ENCODE measurements around the gene MTHFD1L.

MTHFD1L gene

DNA sequence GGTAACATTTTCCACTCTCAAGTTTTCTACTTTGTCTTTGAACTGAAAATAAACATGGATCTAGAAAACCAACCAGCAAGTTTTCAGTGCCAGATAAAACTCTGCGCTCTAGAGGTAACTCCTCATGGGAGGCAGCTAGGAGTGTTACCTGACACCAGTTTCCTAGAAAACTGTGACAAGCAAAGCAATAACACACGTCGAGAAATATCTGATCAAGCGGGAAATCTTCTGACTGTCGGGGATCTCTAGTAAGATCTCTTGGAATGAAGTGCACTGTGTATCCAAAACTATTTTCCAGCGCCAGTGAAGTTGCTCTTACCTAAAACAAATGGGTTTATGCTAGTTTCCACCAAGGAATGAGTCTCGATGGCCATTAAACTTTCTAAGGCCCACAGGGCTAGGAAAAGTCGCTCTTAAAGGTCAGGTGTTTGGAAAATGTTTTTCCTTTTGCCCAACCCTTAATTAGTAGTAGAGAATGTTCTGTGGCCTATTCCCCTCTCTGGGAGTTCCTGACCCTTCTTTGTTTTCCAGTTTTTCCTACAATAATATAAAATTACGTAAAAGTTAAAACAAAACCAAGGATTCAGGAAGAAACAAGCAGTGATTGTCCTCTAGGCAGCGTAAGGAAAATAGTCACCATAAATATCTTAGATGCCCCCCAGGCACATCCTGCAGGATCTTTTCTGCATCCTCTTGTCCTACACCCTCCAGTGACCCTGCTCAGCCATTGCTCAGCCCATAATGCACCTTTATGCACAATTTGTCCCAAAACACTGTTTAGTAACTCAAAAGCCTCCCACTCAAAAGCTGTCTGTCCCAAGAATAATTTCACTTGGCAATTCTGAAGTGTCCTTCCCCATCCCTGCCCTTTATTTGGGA lies 236.6 kb downstream of the MTHFD1L start:
- no peak for DNase-seq (ENCODE audit: low spot score)
- in situ Hi-C loops (cut with MboI; ENCODE audit: low sequenced_read_pairs, unreplicated experiment): no loop called here
- TF ChIP-seq, protein P1, sequence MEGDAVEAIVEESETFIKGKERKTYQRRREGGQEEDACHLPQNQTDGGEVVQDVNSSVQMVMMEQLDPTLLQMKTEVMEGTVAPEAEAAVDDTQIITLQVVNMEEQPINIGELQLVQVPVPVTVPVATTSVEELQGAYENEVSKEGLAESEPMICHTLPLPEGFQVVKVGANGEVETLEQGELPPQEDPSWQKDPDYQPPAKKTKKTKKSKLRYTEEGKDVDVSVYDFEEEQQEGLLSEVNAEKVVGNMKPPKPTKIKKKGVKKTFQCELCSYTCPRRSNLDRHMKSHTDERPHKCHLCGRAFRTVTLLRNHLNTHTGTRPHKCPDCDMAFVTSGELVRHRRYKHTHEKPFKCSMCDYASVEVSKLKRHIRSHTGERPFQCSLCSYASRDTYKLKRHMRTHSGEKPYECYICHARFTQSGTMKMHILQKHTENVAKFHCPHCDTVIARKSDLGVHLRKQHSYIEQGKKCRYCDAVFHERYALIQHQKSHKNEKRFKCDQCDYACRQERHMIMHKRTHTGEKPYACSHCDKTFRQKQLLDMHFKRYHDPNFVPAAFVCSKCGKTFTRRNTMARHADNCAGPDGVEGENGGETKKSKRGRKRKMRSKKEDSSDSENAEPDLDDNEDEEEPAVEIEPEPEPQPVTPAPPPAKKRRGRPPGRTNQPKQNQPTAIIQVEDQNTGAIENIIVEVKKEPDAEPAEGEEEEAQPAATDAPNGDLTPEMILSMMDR (IDR thresholded peaks at IDR 0.05; ENCODE audit: borderline replicate concordance, control extremely low read depth, extremely low read depth, insufficient read depth, missing control alignments): no peak

DNA sequence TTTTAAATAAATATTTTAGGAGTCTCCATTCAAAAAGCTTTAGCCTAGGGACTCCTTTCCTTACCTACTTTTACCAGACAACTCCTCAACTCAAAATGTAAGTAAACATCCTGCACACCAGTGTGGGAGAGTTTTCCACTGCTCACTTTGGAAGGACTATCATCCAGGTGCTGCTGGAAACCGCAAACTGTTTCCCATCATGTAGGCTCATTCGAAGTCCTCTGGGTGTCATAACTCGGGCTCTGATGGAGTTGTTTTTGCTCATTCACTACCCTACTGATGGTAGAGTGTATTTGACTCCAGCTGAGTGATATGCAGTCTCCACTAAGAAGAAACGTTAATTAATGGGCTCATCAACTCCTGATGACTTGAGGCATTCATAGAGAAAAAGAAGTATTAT lies 237.8 kb downstream of the MTHFD1L start:
- no peak for DNase-seq (ENCODE audit: low spot score)
- in situ Hi-C loops (cut with MboI; ENCODE audit: low sequenced_read_pairs, unreplicated experiment): no loop called here
- TF ChIP-seq, protein P1 (IDR thresholded peaks at IDR 0.05; ENCODE audit: borderline replicate concordance, control extremely low read depth, extremely low read depth, insufficient read depth, missing control alignments): no peak

DNA sequence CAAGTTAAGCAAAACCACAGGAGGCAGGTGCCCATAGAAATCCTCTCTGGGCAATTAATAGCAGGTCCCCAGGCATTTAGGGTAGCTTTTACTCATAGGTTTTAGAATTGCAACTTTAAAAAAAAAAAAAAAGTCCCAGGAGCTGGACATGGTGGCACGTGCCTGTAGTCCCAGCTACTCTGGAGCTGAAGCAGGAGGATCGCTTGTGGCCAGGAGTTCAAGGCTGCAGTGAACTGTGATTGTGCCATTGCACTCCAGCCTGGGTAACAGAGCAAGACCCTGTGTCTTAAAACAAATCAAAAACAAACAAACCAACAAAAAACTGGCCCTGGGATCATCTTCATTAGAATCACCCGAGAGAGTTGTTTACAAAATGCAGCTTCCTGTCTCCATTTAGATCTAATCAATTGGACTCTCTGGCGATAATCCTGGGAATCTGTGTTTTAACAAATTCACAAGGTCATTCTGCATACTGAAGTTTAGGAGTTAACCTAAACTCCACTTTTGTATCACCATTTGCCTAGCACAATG lies 242.5 kb downstream of the MTHFD1L start:
- no peak for DNase-seq (ENCODE audit: low spot score)
- in situ Hi-C loops (cut with MboI; ENCODE audit: low sequenced_read_pairs, unreplicated experiment): no loop called here
- TF ChIP-seq, protein P1 (IDR thresholded peaks at IDR 0.05; ENCODE audit: borderline replicate concordance, control extremely low read depth, extremely low read depth, insufficient read depth, missing control alignments): no peak

DNA sequence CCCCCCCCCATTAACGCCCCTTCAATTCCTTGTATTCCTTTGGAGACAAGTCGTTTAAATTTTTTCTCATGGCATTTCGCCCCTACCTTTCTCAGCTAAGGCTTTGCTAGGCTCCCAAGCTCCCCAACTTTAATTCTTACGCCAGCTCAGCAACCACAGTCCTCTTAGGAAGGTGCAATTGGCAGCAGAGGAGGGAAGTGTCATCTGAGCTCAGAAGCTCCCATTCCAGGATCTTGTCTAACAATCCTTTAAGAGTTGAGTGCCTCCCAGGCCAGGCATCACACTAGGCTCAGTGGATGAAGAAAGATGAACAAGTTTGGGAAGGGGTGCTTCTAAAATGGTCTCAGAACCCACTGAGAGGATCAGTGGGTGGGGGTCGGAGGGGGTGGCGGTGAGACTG lies 243.0 kb downstream of the MTHFD1L start:
- in situ Hi-C loops (cut with MboI; ENCODE audit: low sequenced_read_pairs, unreplicated experiment): no loop called here
- no peak for DNase-seq (ENCODE audit: low spot score)
- TF ChIP-seq, protein P1 (IDR thresholded peaks at IDR 0.05; ENCODE audit: borderline replicate concordance, control extremely low read depth, extremely low read depth, insufficient read depth, missing control alignments): no peak

DNA sequence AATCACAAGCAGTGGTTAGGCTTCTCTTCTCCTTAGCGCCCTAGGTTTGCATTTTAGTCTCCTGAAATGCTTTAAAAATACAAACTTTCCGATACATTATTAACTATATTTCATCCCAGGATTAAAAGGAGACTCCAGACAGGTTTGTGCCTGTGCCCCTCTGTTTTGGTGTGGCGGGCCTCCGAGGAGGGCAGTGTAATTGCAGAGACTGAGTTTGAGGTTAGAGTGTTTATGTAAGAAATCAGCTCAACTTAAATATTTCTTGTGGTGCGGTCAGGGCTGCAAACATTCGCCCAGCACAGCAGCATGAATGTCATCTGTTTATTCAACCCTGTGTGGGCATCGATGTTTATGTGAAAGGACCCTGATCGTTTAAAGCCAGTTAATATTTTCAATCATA lies 243.9 kb downstream of the MTHFD1L start:
- in situ Hi-C loops (cut with MboI; ENCODE audit: low sequenced_read_pairs, unreplicated experiment): no loop called here
- TF ChIP-seq, protein P1 (IDR thresholded peaks at IDR 0.05; ENCODE audit: borderline replicate concordance, control extremely low read depth, extremely low read depth, insufficient read depth, missing control alignments): no peak
- DNase-seq (ENCODE audit: low spot score): no peak

DNA sequence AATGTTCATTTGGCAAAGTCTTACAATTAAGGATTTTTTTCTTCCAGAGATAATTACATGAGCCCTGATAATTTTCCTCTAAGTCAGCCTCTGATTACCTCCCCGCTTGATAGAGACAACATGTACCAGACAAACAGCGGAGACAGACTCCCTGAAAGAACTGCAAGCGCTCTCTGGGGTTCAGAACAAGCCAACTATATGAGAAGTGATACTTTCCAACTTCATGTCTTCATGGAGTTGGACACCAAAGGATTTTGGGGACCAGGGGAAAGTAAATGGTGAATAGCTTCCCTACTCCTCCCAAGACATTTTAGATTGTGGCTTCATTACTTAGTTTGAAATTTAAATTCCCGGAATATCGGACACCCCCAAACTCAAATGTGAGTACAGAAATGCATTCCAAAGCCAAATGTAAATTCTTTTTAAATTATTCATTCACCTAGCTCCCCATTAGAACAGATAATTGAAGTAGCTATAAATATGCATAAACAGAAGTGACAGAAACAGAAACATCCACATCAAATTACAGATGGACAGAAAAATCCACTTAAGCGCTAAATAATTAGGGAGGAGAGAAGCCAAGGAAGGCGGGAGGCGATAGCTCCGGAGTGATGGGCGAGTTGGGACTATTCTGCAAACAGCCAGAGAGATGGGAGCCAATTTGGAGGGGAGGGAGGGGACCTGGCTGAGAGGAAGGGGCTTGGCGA lies 244.5 kb downstream of the MTHFD1L start:
- in situ Hi-C loops (cut with MboI; ENCODE audit: low sequenced_read_pairs, unreplicated experiment): no loop called here
- TF ChIP-seq, protein P1 (IDR thresholded peaks at IDR 0.05; ENCODE audit: borderline replicate concordance, control extremely low read depth, extremely low read depth, insufficient read depth, missing control alignments): no peak

More for the DNA sequence above, 244.5 kb downstream of the MTHFD1L start:
- DNase-seq (ENCODE audit: low spot score): no peak

Data from GM13976 (cell line).